ENCODE data around the gene MFSD1. TPM values are rescaled to one million over a fixed set of nuclear protein-coding genes. Genes with fewer than 3 reads are reported as not detected.

Gene MFSD1
- total and polyA plus RNA-seq, 2 donors (not counting 1 experiment from before 2014, with no cell fraction given): 16.4 to 31.8 TPM

- H3K36me3 ChIP-seq (replicated peaks in 1 of 2; ENCODE audit: control extremely low read depth in 1 of 2, control insufficient read depth in 1 of 2, extremely low read depth in 1 of 2, insufficient read depth in 2 of 2, low read length in 1 of 2): no peaks in the 10 kb centered on the region
- H3K27me3 ChIP-seq (replicated peaks in 1 of 4; ENCODE audit: control extremely low read depth in 1 of 4, control insufficient read depth in 3 of 4, insufficient read depth in 4 of 4, low read length in 3 of 4): no peaks in the 10 kb centered on the region
- H3K79me2 ChIP-seq (ENCODE audit: control insufficient read depth, insufficient read depth, low read length): no peaks in the 10 kb centered on the region
- no peak overlapping the region for H3K9ac ChIP-seq (ENCODE audit: low read length)
- ChIA-PET CTCF (interaction anchor here (1.2 to 1.8 kb wide), 2 partner anchors 28 to 46 kb away, joined by 3 to 8 read pairs; partner anchors contain the start of gene MFSD1), POLR2A (no interaction called here)
- ATAC-seq (ENCODE audit: low read depth): no peak
- no peak overlapping the region for H3K4me3 ChIP-seq (ENCODE audit: control extremely low read depth in 1 of 5, extremely low read depth in 1 of 5, insufficient read depth in 1 of 5, low read depth in 2 of 5, low read length in 4 of 5)
- H4K20me1 ChIP-seq (ENCODE audit: control insufficient read depth, insufficient read depth, low read length, poor library complexity, severe bottlenecking): no peaks in the 10 kb centered on the region
- no peak overlapping the region for H3K27ac ChIP-seq (ENCODE audit: low read length in 2 of 2)
- H3K4me3 Mint-ChIP-seq: no peak overlapping the region
- no peaks in the 10 kb centered on the region for H3K4me1 Mint-ChIP-seq
- H3K27me3 Mint-ChIP-seq: no peaks in the 10 kb centered on the region
- no CpG with 5 or more reads among the region's 2 CpGs for WGBS (ENCODE audit: insufficient coverage)
- DNase-seq: no peak
- no peak overlapping the region for H3K4me2 ChIP-seq (replicated peaks; ENCODE audit: low read depth, low read length, poor library complexity, severe bottlenecking)
- H3K27ac Mint-ChIP-seq: no peak overlapping the region
- no peak for TF ChIP-seq CTCF (IDR thresholded peaks at IDR 0.05)
- no peak for TF ChIP-seq EZH2 (IDR thresholded peaks at IDR 0.05; ENCODE audit: borderline replicate concordance, insufficient read depth, low read depth, low read length, poor library complexity, severe bottlenecking)
- H3K4me1 ChIP-seq (ENCODE audit: control insufficient read depth in 2 of 2, insufficient read depth in 2 of 2, low read length in 2 of 2): no peaks in the 10 kb centered on the region
- no peaks in the 10 kb centered on the region for H3K9me3 Mint-ChIP-seq (ENCODE audit: insufficient read depth)
- no peaks in the 10 kb centered on the region for H3K9me3 ChIP-seq (ENCODE audit: control extremely low read depth in 1 of 3, control insufficient read depth in 2 of 3, insufficient read depth in 1 of 3, low read length in 2 of 3)
- intact Hi-C loops (cut with micrococcal nuclease): no loop called here
- no peak overlapping the region for H2AFZ ChIP-seq (ENCODE audit: insufficient read depth, low read depth, low read length, poor library complexity, severe bottlenecking)
Observed at GRCh38 chr3:158755421-158755820, 46.4 kb upstream of the MFSD1 start.

GRCh38 chr3:158761350-158761749 is 40.5 kb upstream of the MFSD1 start:
- Histone ChIP-seq H3K36me3 (replicated peaks in 1 of 2; ENCODE audit: control extremely low read depth in 1 of 2, control insufficient read depth in 1 of 2, extremely low read depth in 1 of 2, insufficient read depth in 2 of 2, low read length in 1 of 2) (no peaks in the 10 kb centered on the region), H3K4me3 (ENCODE audit: control extremely low read depth in 1 of 5, extremely low read depth in 1 of 5, insufficient read depth in 1 of 5, low read depth in 2 of 5, low read length in 4 of 5) (no peak overlapping the region), H3K9ac (ENCODE audit: low read length) (no peak overlapping the region), H3K27ac (ENCODE audit: low read length in 2 of 2) (no peak overlapping the region), H3K27me3 (replicated peaks in 1 of 4; ENCODE audit: control extremely low read depth in 1 of 4, control insufficient read depth in 3 of 4, insufficient read depth in 4 of 4, low read length in 3 of 4) (no peaks in the 10 kb centered on the region), H2AFZ (ENCODE audit: insufficient read depth, low read depth, low read length, poor library complexity, severe bottlenecking) (no peak overlapping the region), H3K4me1 (ENCODE audit: control insufficient read depth in 2 of 2, insufficient read depth in 2 of 2, low read length in 2 of 2) (no peaks in the 10 kb centered on the region), H4K20me1 (ENCODE audit: control insufficient read depth, insufficient read depth, low read length, poor library complexity, severe bottlenecking) (no peaks in the 10 kb centered on the region), H3K79me2 (ENCODE audit: control insufficient read depth, insufficient read depth, low read length) (no peaks in the 10 kb centered on the region), H3K4me2 (replicated peaks; ENCODE audit: low read depth, low read length, poor library complexity, severe bottlenecking) (no peak overlapping the region), H3K9me3 (ENCODE audit: control extremely low read depth in 1 of 3, control insufficient read depth in 2 of 3, insufficient read depth in 1 of 3, low read length in 2 of 3) (no peaks in the 10 kb centered on the region)
- no peaks in the 10 kb centered on the region for H3K9me3 Mint-ChIP-seq (ENCODE audit: insufficient read depth)
- ATAC-seq (ENCODE audit: low read depth): no peak
- POLR2A ChIA-PET: no interaction called here
- CTCF ChIA-PET: no interaction called here
- no peaks in the 10 kb centered on the region for H3K4me1 Mint-ChIP-seq
- DNase-seq: no peak
- 100% methylated on average over 1 of the region's 3 CpGs for WGBS (ENCODE audit: insufficient coverage)
- H3K27ac Mint-ChIP-seq: no peak overlapping the region
- intact Hi-C loops (cut with micrococcal nuclease): no loop called here
- H3K27me3 Mint-ChIP-seq: no peaks in the 10 kb centered on the region
- no peak for TF ChIP-seq EZH2 (IDR thresholded peaks at IDR 0.05; ENCODE audit: borderline replicate concordance, insufficient read depth, low read depth, low read length, poor library complexity, severe bottlenecking)
- no peak for TF ChIP-seq CTCF (IDR thresholded peaks at IDR 0.05)
- no peak overlapping the region for H3K4me3 Mint-ChIP-seq
